22Rv1 (cell line): ENCODE measurements around the gene FHIT.

Experiments
- ZFX ChIP-seq: fragments of 450-650 bp; IDR thresholded peaks from 2 replicates; pipeline ENCODE4 v1.6.1; 2017; ENCODE audit warnings: antibody characterized with exemption, borderline replicate concordance
- TF ChIP-seq, protein P1 (sequence below): fragments of 450-650 bp; IDR thresholded peaks from 2 replicates; pipeline ENCODE4 v1.5.1; 2017; ENCODE audit warnings: mild to moderate bottlenecking

- TF ChIP-seq, protein P1, sequence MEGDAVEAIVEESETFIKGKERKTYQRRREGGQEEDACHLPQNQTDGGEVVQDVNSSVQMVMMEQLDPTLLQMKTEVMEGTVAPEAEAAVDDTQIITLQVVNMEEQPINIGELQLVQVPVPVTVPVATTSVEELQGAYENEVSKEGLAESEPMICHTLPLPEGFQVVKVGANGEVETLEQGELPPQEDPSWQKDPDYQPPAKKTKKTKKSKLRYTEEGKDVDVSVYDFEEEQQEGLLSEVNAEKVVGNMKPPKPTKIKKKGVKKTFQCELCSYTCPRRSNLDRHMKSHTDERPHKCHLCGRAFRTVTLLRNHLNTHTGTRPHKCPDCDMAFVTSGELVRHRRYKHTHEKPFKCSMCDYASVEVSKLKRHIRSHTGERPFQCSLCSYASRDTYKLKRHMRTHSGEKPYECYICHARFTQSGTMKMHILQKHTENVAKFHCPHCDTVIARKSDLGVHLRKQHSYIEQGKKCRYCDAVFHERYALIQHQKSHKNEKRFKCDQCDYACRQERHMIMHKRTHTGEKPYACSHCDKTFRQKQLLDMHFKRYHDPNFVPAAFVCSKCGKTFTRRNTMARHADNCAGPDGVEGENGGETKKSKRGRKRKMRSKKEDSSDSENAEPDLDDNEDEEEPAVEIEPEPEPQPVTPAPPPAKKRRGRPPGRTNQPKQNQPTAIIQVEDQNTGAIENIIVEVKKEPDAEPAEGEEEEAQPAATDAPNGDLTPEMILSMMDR, result no peak
- no peak for TF ChIP-seq ZFX
Measured at GRCh38 chr3:61015408-61015807, 235.8 kb downstream of the FHIT start.
